HG03521 (cell line): ENCODE results near the gene PPAN.

Source experiments
- ATAC-seq: cut with Tn5 transposase; IDR thresholded peaks from one replicate; pipeline ENCODE4 v1.9.1; 2021; ENCODE audit warnings: mild to moderate bottlenecking, moderate library complexity; ENCODE audit not compliant: unreplicated experiment

PPAN gene

DNA sequence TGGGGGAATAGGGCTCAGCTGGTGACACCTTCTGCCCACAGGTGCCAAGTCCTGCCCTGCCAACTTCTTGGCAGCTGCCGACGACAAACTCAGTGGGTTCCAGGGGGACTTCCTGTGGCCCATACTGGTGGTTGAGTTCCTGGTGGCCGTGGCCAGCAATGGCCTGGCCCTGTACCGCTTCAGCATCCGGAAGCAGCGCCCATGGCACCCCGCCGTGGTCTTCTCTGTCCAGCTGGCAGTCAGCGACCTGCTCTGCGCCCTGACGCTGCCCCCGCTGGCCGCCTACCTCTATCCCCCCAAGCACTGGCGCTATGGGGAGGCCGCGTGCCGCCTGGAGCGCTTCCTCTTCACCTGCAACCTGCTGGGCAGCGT is 7.4 kb downstream of the PPAN start:
- ATAC-seq, result no peak

DNA sequence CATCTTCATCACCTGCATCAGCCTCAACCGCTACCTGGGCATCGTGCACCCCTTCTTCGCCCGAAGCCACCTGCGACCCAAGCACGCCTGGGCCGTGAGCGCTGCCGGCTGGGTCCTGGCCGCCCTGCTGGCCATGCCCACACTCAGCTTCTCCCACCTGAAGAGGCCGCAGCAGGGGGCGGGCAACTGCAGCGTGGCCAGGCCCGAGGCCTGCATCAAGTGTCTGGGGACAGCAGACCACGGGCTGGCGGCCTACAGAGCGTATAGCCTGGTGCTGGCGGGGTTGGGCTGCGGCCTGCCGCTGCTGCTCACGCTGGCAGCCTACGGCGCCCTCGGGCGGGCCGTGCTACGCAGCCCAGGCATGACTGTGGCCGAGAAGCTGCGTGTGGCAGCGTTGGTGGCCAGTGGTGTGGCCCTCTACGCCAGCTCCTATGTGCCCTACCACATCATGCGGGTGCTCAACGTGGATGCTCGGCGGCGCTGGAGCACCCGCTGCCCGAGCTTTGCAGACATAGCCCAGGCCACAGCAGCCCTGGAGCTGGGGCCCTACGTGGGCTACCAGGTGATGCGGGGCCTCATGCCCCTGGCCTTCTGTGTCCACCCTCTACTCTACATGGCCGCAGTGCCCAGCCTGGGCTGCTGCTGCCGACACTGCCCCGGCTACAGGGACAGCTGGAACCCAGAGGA is 7.9 kb downstream of the PPAN start:
- ATAC-seq, result no peak

DNA sequence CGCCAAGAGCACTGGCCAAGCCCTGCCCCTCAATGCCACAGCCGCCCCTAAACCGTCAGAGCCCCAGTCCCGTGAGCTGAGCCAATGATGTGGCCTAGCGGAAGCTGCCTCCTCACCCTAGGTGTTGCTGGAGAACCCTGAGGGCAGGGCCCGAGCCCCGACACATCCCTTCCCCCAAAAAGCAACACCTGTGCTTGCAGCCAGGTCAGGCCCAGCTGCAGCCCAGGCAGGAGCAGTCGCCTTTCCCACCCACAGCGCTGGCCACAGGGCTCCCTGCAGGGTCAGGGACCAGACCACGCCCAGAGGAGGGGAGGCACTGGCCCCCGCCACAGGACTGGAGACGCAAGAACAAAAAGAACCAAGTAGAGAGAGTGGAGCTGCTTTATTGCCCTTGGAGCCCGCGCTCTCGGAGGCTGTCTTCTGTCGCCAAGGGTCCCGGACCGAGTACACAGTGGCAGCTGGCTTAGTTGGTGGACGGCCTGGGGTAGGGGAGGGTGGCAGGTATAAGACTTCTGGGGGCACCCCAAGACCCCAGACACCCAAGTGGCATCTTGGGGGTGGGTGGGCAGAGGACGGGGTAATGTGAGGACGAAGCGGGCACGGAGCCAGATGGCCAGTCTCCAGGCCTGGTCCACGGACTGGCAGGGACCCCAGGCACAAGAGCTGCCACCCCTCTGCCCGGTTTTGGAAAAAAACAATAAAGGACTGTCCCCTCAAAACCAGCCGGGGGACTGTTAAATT is 8.7 kb downstream of the PPAN start:
- no peak for ATAC-seq

DNA sequence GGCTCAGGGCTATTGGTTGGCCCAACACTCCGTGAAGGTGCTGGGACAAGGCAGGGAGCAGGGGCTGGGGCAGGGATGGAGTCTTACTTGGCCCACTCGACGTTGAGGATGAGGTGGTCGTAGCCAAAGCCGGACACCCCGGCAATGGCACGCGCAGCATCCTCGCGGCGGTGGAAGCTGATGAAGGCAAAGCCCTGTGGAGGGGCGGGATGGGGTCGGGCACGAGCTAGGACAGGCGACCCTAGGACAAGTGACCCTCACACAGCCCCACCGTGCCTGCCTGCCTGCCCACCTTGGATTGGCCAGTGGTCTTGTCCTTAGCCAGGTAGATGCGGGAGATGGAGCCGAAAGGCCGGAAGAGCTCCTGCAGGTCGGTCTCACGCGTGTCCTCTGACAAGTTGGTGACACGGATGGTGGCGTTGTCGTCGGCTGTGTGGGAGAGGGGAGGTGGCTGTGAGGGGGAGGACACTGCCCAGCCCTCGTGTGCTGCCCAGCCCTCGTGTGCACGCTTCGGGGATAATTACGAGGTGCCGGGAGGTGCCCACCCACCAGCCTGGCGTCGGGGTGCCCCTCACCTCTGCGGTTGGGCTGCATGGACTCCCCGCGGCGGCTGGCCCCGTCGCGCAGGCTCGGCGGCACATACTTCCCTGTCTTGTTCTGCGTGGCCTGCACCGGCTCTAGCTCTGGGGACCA is 9.4 kb downstream of the PPAN start:
- no peak for ATAC-seq

DNA sequence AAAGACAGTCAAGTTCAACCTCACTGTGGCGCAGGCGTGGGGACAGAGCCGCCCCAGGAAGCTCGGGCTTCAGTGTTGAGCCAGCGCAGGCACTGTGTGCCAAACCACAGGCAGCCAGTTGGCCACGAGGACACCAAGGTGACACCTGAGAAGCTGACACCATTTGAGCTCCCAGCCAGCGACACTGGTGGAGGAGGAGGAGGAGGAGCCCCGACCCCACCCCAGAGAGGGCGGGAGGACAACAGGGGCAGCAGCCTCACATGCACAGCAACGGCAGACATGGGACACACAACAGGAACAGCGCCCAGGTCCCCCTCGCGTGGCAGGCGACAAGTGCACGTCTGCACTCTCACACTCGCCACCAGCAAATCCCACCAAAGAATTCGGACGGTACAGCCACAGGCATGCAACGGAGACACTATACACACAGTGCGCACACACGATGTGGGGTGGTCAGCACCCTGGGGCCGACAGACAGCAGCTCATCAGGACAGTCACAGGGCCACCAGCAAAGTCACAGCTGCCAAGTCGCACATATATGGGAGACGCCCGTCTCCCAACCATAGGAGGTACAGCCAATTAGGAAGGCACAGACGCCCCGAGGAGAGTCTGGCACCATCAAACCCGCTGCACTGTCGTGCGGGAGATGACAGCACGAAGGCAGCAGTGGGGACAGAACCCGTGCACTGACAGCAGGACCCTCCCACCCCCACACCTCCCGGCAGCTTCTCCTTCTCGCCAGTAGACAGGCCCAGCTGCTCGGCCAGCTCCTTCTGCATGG is 10.1 kb downstream of the PPAN start:
- no peak for ATAC-seq

DNA sequence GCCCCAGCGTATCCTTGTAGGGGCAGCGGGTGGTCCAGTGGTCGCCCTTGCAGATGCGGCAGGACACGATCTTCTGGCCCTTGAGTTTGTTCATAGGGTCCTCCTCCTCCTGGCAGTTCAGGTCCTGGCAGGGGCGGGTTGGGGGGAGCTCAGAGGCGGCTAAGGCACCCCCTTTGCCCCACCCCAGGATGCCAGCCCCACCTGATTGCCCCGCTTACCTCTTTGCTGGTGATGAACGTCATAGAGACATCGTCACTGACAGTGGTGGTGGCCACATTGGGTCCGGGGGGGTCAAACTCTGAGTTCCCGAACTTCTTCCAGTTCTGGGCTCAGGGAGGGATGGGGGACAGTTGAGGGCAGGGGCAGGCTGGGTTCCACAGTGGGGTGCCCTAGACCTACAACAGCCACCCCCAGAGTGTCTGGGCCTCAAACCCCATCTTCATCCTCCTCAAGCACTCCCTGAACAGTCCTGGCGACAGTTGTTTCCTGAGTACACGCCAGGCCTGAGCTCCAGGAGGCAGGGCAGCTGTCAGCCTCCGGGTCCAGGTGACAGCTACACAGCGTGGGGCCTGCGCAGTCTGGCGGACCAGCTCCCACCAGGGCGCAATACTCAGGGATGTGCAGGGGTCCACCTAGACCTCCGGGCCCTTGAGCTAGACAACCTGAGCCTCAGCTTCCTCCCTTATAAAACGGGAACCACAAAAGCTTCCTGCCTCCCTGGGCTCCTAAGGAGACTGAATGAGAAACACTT is 10.9 kb downstream of the PPAN start:
- ATAC-seq, result no peak

DNA sequence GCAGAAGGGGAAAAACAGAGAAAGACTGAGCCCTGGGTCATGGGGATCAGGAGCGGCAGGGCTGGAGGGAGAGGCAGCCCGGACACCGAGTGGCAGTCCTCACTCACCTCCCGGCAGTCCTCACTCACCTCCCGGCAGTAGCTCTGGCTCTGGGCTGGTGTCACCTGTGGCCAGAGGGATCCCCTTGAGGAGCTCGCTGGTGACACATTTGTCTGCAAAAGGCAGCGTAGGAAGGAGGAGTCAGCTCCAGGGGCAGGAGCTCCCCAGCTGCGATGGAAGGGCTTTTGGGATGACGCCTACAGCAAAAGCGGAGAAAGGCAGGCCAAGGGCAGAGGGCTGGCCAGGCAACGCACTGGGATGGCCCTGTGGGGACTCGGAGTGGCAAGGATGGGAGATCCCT is 12.8 kb downstream of the PPAN start:
- no peak for ATAC-seq

DNA sequence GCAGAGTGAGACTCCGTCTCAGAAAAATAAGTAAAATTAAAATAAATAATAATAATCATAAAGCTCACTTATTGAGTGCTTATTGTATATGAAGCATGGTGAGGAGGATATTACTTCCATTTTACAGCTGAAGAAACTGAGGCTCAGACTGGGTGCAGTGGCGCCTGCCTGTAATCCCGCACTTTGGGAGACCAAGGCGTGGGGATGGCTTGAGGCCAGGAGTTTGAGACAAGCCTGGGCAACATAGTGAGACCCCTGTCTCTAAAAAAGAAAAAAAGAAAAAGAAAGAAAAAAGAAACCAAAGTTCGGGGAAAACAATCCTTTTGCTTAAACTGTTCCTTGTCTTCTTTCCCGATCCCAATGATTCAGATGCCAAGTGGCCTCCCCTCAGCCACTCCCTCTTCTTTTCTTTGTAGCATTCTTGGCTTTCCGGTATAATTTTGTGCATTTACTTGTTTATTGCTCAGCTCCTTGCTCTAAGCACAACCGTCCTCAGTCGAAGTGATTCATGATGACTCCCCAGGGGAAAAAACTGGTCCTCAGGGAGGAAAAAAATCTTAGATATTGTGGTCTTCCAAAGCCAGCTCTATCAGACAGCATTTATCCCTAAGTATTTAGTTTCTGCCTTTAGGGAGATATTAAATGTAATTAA is 14.5 kb downstream of the PPAN start:
- ATAC-seq, result no peak

DNA sequence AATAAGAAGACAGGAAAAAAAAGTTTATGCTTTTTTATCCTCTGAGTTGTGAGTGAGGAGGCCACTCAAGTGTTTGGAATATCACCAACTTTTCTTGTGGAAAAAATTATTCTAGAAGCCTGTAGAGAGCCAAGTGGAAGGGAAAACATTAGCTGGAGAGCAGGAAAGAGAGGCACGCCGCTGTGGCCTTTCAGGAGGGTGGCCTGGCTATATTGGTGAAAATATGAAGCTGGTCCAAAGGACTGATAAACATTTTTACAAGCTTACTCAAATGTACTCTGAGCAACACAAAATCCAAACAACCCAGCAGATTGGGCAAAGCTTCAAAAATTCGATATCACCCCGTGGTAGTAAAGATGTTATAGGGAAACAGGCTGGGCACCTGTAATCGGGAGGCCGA is 15.9 kb downstream of the PPAN start:
- ATAC-seq, result no peak

DNA sequence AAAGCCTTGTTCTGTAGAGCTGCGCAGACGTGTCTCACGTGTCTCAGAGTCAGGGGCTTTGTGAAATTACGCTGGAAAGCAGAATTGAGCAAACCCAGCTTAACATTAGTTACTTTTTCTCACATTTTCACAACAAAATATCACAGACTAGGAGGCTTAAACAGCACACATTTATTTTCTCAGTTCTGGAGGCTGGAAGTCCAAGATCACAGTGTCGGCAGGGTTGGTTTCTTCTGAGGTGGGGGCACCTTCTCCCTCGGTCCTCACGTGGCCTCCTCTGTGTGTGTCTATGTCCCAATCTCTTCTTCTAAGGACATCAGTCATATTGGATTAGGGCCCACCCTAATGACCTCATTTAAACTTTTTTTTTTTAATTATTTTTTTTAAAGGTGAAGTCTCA is 18.3 kb downstream of the PPAN start:
- ATAC-seq, result no peak

DNA sequence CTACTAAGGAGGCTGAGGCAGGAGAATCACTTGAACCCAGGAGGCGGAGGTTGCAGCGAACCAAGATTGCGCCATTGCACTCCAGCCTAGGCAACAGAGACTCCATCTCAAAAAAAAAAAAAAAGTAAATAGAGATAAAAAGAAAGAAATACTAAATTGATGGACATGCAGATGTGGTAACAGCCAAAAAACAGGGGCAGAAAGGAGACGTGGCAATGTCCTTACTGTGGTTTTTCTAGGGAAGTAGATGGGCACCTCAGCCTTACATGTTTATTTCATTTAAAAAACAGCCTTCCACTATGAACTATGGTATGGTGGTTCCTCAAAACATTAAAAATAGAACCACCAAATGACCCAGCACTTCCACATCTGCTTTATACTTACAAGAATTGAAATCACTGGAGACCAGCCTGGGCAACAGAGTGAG is 20.1 kb downstream of the PPAN start:
- ATAC-seq, result no peak

DNA sequence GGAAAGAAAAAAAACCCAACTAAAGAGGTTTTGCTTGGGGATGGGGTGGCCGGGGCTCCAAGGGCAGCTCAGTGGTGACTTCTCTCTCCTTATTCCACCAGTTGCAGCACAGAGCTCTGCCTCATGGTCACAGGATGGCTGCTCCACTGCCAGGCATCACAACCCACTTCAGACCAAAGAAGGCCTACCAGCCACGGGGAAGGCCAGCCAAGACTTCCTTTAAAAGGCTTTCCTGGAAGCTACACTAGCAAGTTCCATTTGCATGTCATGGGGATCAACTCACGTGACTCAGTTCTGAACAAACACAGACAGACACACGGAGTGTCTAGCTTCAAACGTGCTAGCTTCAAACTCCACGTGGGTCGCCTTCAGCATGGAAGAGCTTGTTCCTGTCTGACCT is 26.7 kb downstream of the PPAN start:
- ATAC-seq, result no peak

DNA sequence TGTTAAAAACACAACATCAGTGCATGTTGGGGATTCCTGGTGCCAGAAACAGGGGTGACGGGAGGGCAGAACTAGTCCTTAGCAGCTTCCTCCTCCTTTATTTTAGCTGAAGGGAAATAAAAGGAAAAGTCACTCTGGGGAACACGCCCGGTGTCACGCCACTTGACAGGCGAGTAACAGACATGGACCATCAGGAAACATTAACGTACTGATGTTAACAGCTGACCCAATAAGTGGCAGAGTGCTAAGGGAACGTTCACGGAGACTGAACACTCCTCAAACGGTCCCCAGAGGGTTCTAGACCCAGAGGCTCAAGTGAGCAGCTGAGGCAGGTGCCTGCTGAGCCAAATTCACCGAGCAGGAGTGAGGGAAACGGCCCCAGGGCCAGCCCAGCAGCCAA is 27.4 kb downstream of the PPAN start:
- no peak for ATAC-seq

DNA sequence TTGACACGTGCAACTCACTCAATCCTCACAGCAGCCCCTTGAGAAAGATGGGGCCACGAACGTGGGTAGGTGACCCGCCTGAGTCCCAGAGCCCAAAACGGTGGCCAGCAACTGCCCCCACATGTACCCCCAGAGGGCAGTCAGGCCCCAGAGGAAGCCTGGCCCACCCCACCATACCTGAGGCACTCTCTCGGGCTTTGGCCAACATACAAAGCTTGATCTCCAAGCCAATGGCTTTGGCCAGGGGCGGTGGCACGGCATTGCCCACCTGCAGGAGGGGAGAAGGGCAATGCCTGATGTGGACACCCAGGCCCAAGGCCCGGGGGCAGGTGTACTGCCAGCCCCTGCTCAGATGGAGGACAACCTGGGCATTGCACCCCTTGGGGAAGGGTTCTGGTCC is 27.9 kb downstream of the PPAN start:
- no peak for ATAC-seq

DNA sequence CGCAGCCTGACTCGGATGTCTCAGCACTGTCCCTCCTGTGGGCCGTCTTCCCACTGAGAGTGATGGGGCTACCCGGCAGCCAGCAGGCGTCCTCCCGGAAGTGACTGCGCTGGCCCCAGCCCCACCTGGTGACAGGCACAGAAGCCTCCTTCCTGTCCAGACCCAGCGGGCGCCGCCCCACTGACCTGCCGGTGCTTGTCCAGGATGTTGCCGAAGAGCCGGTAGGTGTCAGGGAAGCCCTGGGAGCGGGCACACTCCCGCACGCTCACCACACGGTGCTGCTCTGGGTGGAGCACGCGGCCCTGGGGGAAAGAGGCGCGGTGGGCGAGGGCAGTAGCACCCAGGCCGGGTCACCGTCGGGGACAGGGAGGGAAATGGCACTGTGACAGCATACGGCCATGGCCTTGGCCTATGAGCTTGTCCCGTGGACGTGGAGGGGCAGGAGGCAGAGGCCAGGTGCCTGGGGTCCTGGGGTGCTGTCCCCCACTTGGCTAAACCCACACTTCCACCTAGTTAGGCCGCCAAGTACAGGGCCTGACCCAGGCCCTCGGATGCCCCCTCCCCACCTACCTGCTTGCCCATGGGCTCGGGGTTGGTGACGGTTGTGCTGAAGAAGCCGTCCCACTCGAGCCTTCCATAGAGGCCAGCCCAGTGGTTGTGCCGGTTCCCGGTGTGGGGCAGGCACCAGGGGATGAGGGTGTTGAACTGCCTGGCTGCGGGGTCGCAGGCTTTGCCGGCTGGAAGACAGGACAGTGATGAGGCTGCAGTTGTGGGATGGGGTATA is 29.6 kb downstream of the PPAN start:
- ATAC-seq, result no peak

DNA sequence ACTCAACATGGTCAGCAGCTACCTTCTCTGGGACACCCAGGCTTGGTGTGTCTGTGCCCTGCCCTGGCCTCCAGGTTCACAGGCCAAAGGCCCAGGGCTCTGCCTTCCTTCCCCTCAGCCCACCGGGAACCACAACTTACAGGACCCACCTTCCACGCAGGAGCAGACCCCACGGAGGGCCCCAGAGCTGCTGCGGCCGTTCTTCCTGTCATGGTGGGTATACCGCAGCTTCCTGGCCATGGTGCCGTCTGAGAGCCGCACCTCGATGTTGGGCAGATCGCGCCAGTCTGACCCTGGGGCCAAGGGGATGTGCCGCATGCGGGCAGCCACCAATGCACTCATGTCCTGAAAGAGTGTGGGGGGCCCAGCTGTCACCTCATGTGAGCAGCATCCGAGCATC is 30.8 kb downstream of the PPAN start:
- ATAC-seq, result no peak

DNA sequence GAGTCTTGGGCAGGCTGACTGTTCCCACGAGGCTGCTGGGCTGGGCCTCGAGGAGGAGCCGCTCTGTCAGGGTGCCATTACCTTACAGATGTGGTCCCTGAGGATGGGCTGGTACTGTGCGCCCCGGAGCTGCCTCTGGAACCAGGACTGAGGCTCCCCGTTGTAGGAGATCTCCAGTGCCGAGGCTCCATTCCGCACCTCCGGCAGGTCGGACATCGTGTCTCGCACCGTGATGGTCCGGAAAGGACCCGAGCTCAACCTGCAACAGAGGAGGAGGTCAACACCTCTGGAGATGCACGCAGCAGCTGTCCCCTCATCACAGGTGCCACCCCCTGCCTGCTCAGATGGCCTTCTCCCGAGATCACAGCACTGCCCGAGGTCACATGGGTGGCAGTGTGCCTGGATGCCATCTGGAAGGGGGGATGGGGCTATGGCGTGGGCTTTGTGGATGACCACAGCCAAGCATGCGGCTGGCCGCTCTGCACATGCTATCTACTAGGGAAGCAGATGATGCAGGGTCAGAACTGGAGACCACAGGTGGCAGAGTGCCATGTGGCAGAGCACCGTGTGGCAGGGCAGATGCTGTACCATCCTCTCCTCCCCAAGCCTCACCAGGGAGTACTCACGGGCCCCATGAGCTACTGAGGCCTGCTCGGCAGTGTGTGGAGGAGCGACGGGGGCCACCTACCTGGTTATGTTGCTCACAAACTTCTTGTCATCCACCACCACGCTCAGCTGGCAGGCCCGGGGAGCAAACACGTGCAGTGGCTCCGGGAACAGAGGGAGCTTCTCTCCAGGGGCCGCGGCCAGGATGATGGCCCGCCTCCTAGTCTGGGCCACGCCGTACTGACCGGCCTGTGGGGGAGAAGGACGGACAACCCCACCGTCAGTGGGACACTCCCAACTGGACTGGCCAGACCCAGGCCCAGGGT is 31.9 kb downstream of the PPAN start:
- no peak for ATAC-seq
